GM11168 (cell line): Measurements from ENCODE around the gene LIMCH1.

ENCODE experiments used
- in situ Hi-C: fragments of 300-500 bp; cut with MboI; formaldehyde crosslinking; loops from one replicate; pipeline ENCODE4 v1.12.0; 2022; ENCODE audit warnings: low sequenced_read_pairs; ENCODE audit not compliant: unreplicated experiment

LIMCH1 gene

DNA sequence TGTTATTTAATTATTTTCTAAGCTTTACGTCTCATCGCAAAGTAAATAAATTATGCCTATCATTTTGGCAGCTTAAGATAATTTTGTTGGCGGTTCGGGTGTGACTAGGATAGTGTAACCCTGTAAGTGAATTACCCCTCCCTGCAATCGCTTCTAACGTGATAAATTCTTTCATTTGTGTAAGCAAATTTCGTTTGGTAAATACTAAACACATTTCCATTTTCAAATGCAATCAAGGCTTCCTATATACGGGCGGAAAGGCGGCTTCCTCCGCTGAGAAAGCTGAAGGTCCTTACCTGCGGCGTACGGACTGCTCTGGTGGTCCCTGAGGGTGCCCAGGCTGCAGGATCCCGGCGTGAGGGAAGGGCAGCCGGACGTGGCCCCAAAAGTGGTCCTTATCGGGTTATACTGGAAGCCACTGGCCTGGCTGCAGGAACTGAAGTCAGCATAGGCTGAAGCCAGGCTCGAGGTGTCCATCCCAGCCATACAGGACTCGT is 210.2 kb downstream of the LIMCH1 start:
- in situ Hi-C loops, result no loop called here

DNA sequence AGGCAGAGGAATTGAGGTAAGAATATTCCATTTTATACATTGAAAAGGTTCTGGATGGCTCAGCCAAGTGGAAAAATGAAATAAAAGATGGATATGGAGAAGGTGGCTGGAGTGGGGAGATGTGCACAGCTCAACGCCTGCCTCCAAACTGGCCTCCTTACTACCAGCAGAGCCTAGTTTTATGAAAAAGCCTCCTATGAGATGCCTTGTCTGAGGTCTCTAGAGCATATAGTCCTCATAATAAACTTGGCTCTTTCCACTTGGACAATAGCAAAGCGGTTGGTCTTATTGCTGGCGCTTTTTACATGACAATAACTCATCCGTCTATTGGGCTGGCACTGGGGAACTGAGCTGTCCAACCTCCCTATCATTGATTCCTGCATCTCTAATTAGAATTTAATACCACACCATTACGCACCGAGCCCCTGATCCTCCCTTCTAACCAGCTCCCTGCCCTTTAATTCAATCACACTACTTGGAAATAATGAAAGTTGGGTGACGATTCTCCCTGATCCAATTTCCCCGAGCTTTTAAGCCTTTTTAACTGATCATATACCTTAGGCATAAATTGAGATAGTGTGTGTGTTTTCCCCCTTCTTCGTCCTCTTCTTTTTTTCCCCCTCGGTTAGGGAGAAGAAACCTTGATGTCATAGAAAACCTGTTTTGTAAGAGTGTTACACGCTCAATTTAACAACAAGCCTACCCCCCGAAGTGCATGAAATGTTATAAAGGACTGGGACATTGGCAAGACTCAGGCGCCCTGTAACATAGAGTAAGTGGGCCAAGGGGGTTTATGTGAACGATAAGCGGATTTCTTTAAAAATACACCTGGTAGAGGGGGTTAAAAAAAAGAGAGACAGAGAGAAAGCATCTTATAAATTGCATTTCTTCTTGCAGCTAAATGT is 210.9 kb downstream of the LIMCH1 start, which contains the start of gene PHOX2B:
Gene PHOX2B, minus strand, starts transcription at position 155 of the 905 bp plus-strand sequence. Its CDS starts 115 bp downstream, at position 40.
- in situ Hi-C loops, result no loop called here

DNA sequence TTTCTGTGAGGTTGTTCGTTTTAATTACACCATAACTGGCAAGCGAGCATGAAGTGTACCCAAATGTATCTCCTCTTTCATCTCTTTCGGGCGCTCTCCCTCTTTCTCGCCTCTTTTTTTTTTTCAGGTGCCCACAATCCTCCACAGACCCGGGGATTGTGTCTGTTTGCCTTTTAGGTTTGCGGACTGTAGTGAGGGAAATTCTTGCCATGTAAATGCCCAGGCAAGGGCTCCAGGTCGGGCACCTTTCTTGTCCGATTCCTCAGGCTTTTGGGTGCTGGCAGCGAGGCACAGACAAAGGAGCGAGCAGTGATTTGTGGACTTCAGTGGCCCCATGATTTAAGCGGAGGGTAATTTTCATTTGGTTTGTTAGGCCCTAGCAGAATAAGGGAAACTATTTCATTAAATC is 211.7 kb downstream of the LIMCH1 start:
- in situ Hi-C loops, result no loop called here
